NCI-H1436 (cell line): ENCODE measurements around the gene SAFB.
"Not testable (repeated sequence)": the region's sequence is repeated elsewhere in the genome, so short reads cannot be mapped to it uniquely, and the experiment has no call there.

Source experiments
- DNase-seq: peaks from one replicate; lab custom pipeline; 2025; lab: John Stamatoyannopoulos, UW

SAFB gene

GRCh38 chr19:5697022-5697889 lies 74.4 kb downstream of the SAFB start:
- no peak for DNase-seq

- DNase-seq: no peak
Measured at GRCh38 chr19:5697890-5698634, 75.2 kb downstream of the SAFB start.

GRCh38 chr19:5698635-5699422 lies 75.9 kb downstream of the SAFB start:
- no peak for DNase-seq

- no peak for DNase-seq
Measured at GRCh38 chr19:5700455-5701092, 77.7 kb downstream of the SAFB start.

- not testable (repeated sequence) for DNase-seq
Measured at GRCh38 chr19:5702053-5702410, 79.1 kb downstream of the SAFB start.

- DNase-seq: no peak
Measured at GRCh38 chr19:5703819-5704818, 81.2 kb downstream of the SAFB start.

GRCh38 chr19:5705552-5705951 lies 82.7 kb downstream of the SAFB start:
- no peak for DNase-seq

GRCh38 chr19:5706876-5707573 lies 84.1 kb downstream of the SAFB start:
- no peak for DNase-seq

GRCh38 chr19:5707576-5708575 lies 85.0 kb downstream of the SAFB start:
- no peak for DNase-seq

GRCh38 chr19:5711025-5711424 lies 88.1 kb downstream of the SAFB start:
- no peak for DNase-seq

GRCh38 chr19:5711713-5712161 lies 88.9 kb downstream of the SAFB start:
- DNase-seq: no peak

GRCh38 chr19:5713228-5713627 lies 90.3 kb downstream of the SAFB start:
- DNase-seq: no peak

GRCh38 chr19:5714816-5715215 lies 91.9 kb downstream of the SAFB start:
- DNase-seq: no peak

GRCh38 chr19:5717215-5717935 lies 94.5 kb downstream of the SAFB start:
- DNase-seq: no peak
